H1 (cell line): ENCODE results near the gene TBC1D22A. TPM values are rescaled to one million over a fixed set of nuclear protein-coding genes. Genes with fewer than 3 reads are reported as not detected.

Experiments used
- CTCF ChIA-PET: fragments of 300-600 bp; sonication (Branson Sonifier 250); formaldehyde crosslinking; loops from one replicate; lab custom pipeline; 2021; ENCODE audit not compliant: partially characterized antibody; lab: Charles Lee
- POLR2A ChIA-PET: fragments of 300-600 bp; sonication (Branson Sonifier 250); formaldehyde crosslinking; loops from one replicate; lab custom pipeline; 2021; ENCODE audit warnings: inconsistent platforms; ENCODE audit not compliant: partially characterized antibody; lab: Charles Lee
- DNase-seq, 2 experiments: peaks; one replicate each; pipeline versions ENCODE4 v3.0.0 to v3.0.0-alpha.2; 2010 to 2022; ENCODE audit warnings: low spot score in 2 of 2, low read depth in 1 of 2, mixed read lengths in 1 of 2
- FAIRE-seq: peaks from 2 replicates; lab custom pipeline; 2011; peaks lifted over from hg19 to GRCh38; lab: Jason Lieb, UNC
- H2AFZ ChIP-seq: 2 replicates; pipeline ENCODE4 v1.8.1; 2012; ENCODE audit warnings: low read length, inconsistent platforms
- H2AK5ac ChIP-seq: 2 replicates; pipeline ENCODE4 v1.6.1; 2013; ENCODE audit warnings: low read depth, low read length
- H2BK120ac ChIP-seq: replicated peaks from 2 replicates; pipeline ENCODE3; 2013; ENCODE audit warnings: low read depth, low read length, inconsistent platforms
- H2BK12ac ChIP-seq: 2 replicates; pipeline ENCODE4 v1.6.1; 2013; ENCODE audit warnings: low read depth, low read length
- H2BK15ac ChIP-seq: 2 replicates; pipeline ENCODE4 v1.6.1; 2013; ENCODE audit warnings: low read length
- H2BK20ac ChIP-seq: 2 replicates; pipeline ENCODE4 v1.6.1; 2013; ENCODE audit warnings: low read length
- H2BK5ac ChIP-seq: 2 replicates; pipeline ENCODE4 v1.6.1; 2013; ENCODE audit warnings: low read depth, low read length
- H3K14ac ChIP-seq: 2 replicates; pipeline ENCODE4 v1.6.1; 2013; ENCODE audit warnings: inconsistent platforms; ENCODE audit not compliant: insufficient read length
- H3K18ac ChIP-seq: 2 replicates; pipeline ENCODE4 v1.6.1; 2013; ENCODE audit warnings: low read length; ENCODE audit errors: extremely low read depth
- H3K23ac ChIP-seq: 2 replicates; pipeline ENCODE4 v1.6.1; 2013; ENCODE audit warnings: inconsistent platforms; ENCODE audit not compliant: insufficient read length
- H3K23me2 ChIP-seq: 2 replicates; pipeline ENCODE4 v1.6.1; 2013; ENCODE audit warnings: low read depth, low read length
- H3K27ac ChIP-seq: 2 replicates; pipeline ENCODE4 v1.6.1; 2011; ENCODE audit warnings: low read depth, low read length, inconsistent platforms
- H3K27me3 ChIP-seq, 4 experiments: replicated peaks in 1 of 4; 1 replicate in 1 of 4; 2 replicates in 3 of 4; pipeline versions ENCODE4 v1.6.1 to v1.8.1; 2011 to 2013; ENCODE audit warnings: low read length in 3 of 4, mild to moderate bottlenecking in 3 of 4, inconsistent platforms in 2 of 4, mixed read lengths in 2 of 4, moderate library complexity in 1 of 4; ENCODE audit not compliant: control insufficient read depth in 3 of 4, insufficient read depth in 3 of 4; ENCODE audit errors: extremely low read depth in 1 of 4
- H3K36me3 ChIP-seq, 4 experiments: 2 replicates each; pipeline versions ENCODE4 v1.6.1 to v1.8.1; 2011 to 2013; ENCODE audit warnings: mild to moderate bottlenecking in 4 of 4, low read length in 3 of 4, moderate library complexity in 2 of 4, control low read depth in 1 of 4, inconsistent platforms in 1 of 4; ENCODE audit not compliant: insufficient read depth in 4 of 4, control insufficient read depth in 2 of 4
- H3K4ac ChIP-seq: replicated peaks from 2 replicates; pipeline ENCODE3; 2013; ENCODE audit warnings: low read length, low read depth, mixed read lengths, inconsistent platforms; ENCODE audit not compliant: insufficient read length
- H3K4me1 ChIP-seq, 4 experiments: replicated peaks in 1 of 4; 1 replicate in 1 of 4; 2 replicates in 3 of 4; pipeline versions ENCODE4 v1.6.1 to v1.8.1; 2011 to 2013; ENCODE audit warnings: low read length in 3 of 4, inconsistent platforms in 2 of 4, mixed read lengths in 1 of 4; ENCODE audit not compliant: insufficient read depth in 4 of 4, control insufficient read depth in 3 of 4
- H3K4me2 ChIP-seq, 2 experiments: 2 replicates each; pipeline versions ENCODE4 v1.6.1 to v1.8.1; 2011 to 2013; ENCODE audit warnings: low read depth in 2 of 2, low read length in 2 of 2, control low read depth in 1 of 2, inconsistent platforms in 1 of 2, mild to moderate bottlenecking in 1 of 2; ENCODE audit not compliant: insufficient read depth in 1 of 2
- H3K4me3 ChIP-seq, 4 experiments: fragments of 200-600, 300-600 bp in 1 of 4; sonication (generic), shearing (Covaris generic), sonication (Bioruptor Twin) in 1 of 4; 2 replicates each; pipeline versions ENCODE4 v1.5.1 to v1.8.1; 2011 to 2016; ENCODE audit warnings: low read length in 4 of 4, low read depth in 3 of 4, control low read depth in 2 of 4, inconsistent platforms in 2 of 4, mild to moderate bottlenecking in 2 of 4, mixed read lengths in 1 of 4, moderate library complexity in 1 of 4; ENCODE audit not compliant: insufficient read depth in 2 of 4; ENCODE audit errors: extremely low read depth in 1 of 4
- H3K56ac ChIP-seq: replicated peaks from 2 replicates; pipeline ENCODE3; 2013; ENCODE audit warnings: low read depth, mild to moderate bottlenecking, mixed read lengths, low read length, inconsistent platforms; ENCODE audit not compliant: insufficient read length
- H3K79me1 ChIP-seq: 2 replicates; pipeline ENCODE4 v1.6.1; 2013; ENCODE audit warnings: low read depth, low read length, control low read depth
- H3K79me2 ChIP-seq, 2 experiments: 2 replicates each; pipeline versions ENCODE4 v1.6.1 to v1.8.1; 2012 to 2013; ENCODE audit warnings: low read length in 2 of 2, mild to moderate bottlenecking in 2 of 2, inconsistent platforms in 1 of 2; ENCODE audit not compliant: insufficient read depth in 2 of 2, control insufficient read depth in 1 of 2
- H3K9ac ChIP-seq, 4 experiments: replicated peaks in 1 of 4; 1 replicate in 1 of 4; 2 replicates in 3 of 4; pipeline versions ENCODE4 v1.6.1 to v1.8.1; 2011 to 2013; ENCODE audit warnings: low read depth in 3 of 4, low read length in 3 of 4, control low read depth in 2 of 4, mild to moderate bottlenecking in 2 of 4, moderate library complexity in 2 of 4, inconsistent platforms in 1 of 4; ENCODE audit errors: extremely low read depth in 1 of 4
- H3K9me3 ChIP-seq, 2 experiments: 2 replicates each; pipeline versions ENCODE4 v1.6.1 to v1.8.1; 2012 to 2013; ENCODE audit warnings: mild to moderate bottlenecking in 2 of 2, moderate library complexity in 2 of 2, control low read depth in 1 of 2, inconsistent platforms in 1 of 2, low read depth in 1 of 2, low read length in 1 of 2, mixed read lengths in 1 of 2; ENCODE audit not compliant: insufficient read depth in 2 of 2
- H4K20me1 ChIP-seq, 2 experiments: replicated peaks in 1 of 2; 2 replicates each; pipeline versions ENCODE3 to v1.8.1; 2011 to 2013; ENCODE audit warnings: inconsistent platforms in 2 of 2, low read length in 2 of 2, mild to moderate bottlenecking in 1 of 2; ENCODE audit not compliant: insufficient read depth in 2 of 2, control insufficient read depth in 1 of 2
- H4K5ac ChIP-seq: 2 replicates; pipeline ENCODE4 v1.6.1; 2013; ENCODE audit warnings: low read length, low read depth, mixed read lengths, inconsistent platforms; ENCODE audit not compliant: insufficient read length
- H4K8ac ChIP-seq: 2 replicates; pipeline ENCODE4 v1.8.0; 2013; ENCODE audit warnings: mild to moderate bottlenecking, moderate library complexity, low read length, inconsistent platforms; ENCODE audit not compliant: insufficient read depth; ENCODE audit errors: extremely low read depth
- H4K91ac ChIP-seq: replicated peaks from 2 replicates; pipeline ENCODE3; 2013; ENCODE audit warnings: low read length, mixed read lengths, inconsistent platforms; ENCODE audit not compliant: insufficient read length
- ATF3 ChIP-seq: IDR thresholded peaks from 2 replicates; pipeline ENCODE4 v1.6.1; 2011; ENCODE audit warnings: low read depth, mild to moderate bottlenecking, low read length; ENCODE audit not compliant: insufficient read depth
- KDM1A ChIP-seq: fragments of 200-600, 300-600 bp; sonication (generic); IDR thresholded peaks from 2 replicates; pipeline ENCODE4 v1.7.1; 2016; ENCODE audit warnings: mild to moderate bottlenecking, low read length, borderline replicate concordance
- NANOG ChIP-seq: IDR thresholded peaks from 2 replicates; pipeline ENCODE4 v1.6.1; 2011; ENCODE audit warnings: low read length, low read depth, mild to moderate bottlenecking, inconsistent platforms; ENCODE audit not compliant: insufficient read depth, poor library complexity, severe bottlenecking
- NRF1 ChIP-seq: IDR thresholded peaks from 2 replicates; pipeline ENCODE4 v1.6.1; 2011; ENCODE audit warnings: mild to moderate bottlenecking, low read depth, low read length, improper control_type of control experiment
- POU5F1 ChIP-seq: IDR thresholded peaks from 2 replicates; pipeline ENCODE4 v1.6.1; 2011; ENCODE audit warnings: low read depth, mild to moderate bottlenecking, low read length, moderate library complexity
- RXRA ChIP-seq: IDR thresholded peaks from 2 replicates; pipeline ENCODE4 v1.6.1; 2011; ENCODE audit warnings: low read depth, mild to moderate bottlenecking, low read length, moderate library complexity; ENCODE audit not compliant: insufficient read depth
- TAF1 ChIP-seq: IDR thresholded peaks from 2 replicates; pipeline ENCODE4 v1.6.1; 2011; ENCODE audit warnings: mild to moderate bottlenecking, low read depth, low read length
- TEAD4 ChIP-seq: IDR thresholded peaks from 2 replicates; pipeline ENCODE4 v1.6.1; 2012; ENCODE audit warnings: low read depth, low read length, inconsistent platforms, mixed read lengths
- WGBS, 2 experiments: shearing (Covaris generic) in 1 of 2; methylation state at CpG; one replicate each; pipeline versions ENCODE4 v1.1.6 to v1.1.7; 2013 to 2015; ENCODE audit warnings: low lambda C conversion rate in 2 of 2, mixed read lengths in 2 of 2, inconsistent platforms in 1 of 2, low coverage in 1 of 2, missing lambda C conversion rate in 1 of 2; ENCODE audit not compliant: insufficient replicate concordance in 2 of 2, insufficient coverage in 1 of 2, insufficient read length in 1 of 2; ENCODE audit errors: extremely low coverage in 1 of 2, missing lambda C conversion rate in 1 of 2; 5-methylcytosine and 5-hydroxymethylcytosine counted together
- polyA plus RNA-seq, 7 experiments: library from polyadenylated mRNA; depleted of rRNA in 3 of 7; stranded (reverse) in 5 of 7; unstranded in 2 of 7; fragments of >200 nt in 5 of 7; fragments of 200-250 nt in 2 of 7; gene quantifications; 1 replicate in 5 of 7; 2 replicates in 1 of 7; 4 replicates in 1 of 7; pipeline versions ENCODE4 v1.2.1 to v1.2.3, GENCODE V29; 2011 to 2013; ENCODE audit warnings: missing spikeins in 2 of 7, mixed read lengths in 2 of 7
- total RNA-seq: library from RNA; stranded (reverse); fragmentation: NEBNext Ultra II Directional; extraction: Animal tissue kit (Norgen Biotek cat#: 25700); gene quantifications from 2 replicates; pipeline ENCODE4 v1.2.1, GENCODE V29; 2021

TBC1D22A gene
- total and polyA plus RNA-seq, 2 of the 8 experiments (the other 6 are each of a cell fraction or from before 2014, with no cell fraction given) = 11.9 to 18.4 TPM

GRCh38 chr22:46779023-46779422, 16.6 kb downstream of the TBC1D22A start:
- Histone ChIP-seq H3K9me3 (no peaks in the 10 kb centered on the region), H3K79me1 (peaks cover 18% of the 10 kb centered on the region), H2BK120ac (no peak overlapping the region), H3K27me3 (no peaks in the 10 kb centered on the region; a peak in 1 of 7 replicates), H4K20me1 (peaks cover 3 to 9% of the 10 kb centered on the region in 2 experiments), H3K56ac (no peak overlapping the region), H2BK12ac (no peak overlapping the region), H3K14ac (no peak overlapping the region), H3K9ac (no peak overlapping the region), H2AFZ (no peak overlapping the region), H3K23ac (no peak overlapping the region), H2BK5ac (no peak overlapping the region), H3K4ac (no peak overlapping the region), H4K91ac (no peak overlapping the region), H2BK15ac (no peak overlapping the region), H4K5ac (no peak overlapping the region), H3K4me3 (no peak overlapping the region), H4K8ac (no peak overlapping the region), H3K4me1 (peaks cover 0 to 8% (median 5%) of the 10 kb centered on the region in 4 experiments; a peak in 4 of 7 replicates), H3K27ac (no peak overlapping the region), H3K23me2 (no peaks in the 10 kb centered on the region), H3K79me2 (peaks cover 0 to 76% of the 10 kb centered on the region in 2 experiments; a peak in 2 of 4 replicates), H3K4me2 (no peak overlapping the region), H2BK20ac (no peak overlapping the region), H3K36me3 (no peaks in the 10 kb centered on the region), H3K18ac (no peak overlapping the region), H2AK5ac (no peak overlapping the region)
- FAIRE-seq (no peak), DNase-seq (no peak)
- ChIA-PET CTCF (interaction anchor here (0.7 to 3.4 kb wide), 2 partner anchors 20 to 24 kb away, joined by 3 to 15 read pairs; no protein-coding TSS in a partner anchor), POLR2A (no interaction called here)
- WGBS, 2 experiments = 94% methylated on average over 4 of the region's 4 CpGs; no CpG with 5 or more reads in 1 of the 2 experiments
- TF ChIP-seq NRF1 (no peak), ATF3 (no peak), TAF1 (no peak), RXRA (no peak), POU5F1 (no peak), TEAD4 (no peak), NANOG (no peak), KDM1A (no peak)
